Measurements from ENCODE around the gene MCC. TPM values are rescaled to one million over a fixed set of nuclear protein-coding genes. Genes with fewer than 3 reads are reported as not detected.

MCC gene
- total and polyA plus RNA-seq, 2 experiments from 2014 or later = 8.3 to 31.5 TPM

- peak; percentile 93 for DNase-seq (ENCODE audit: low spot score)
- H4K20me1 ChIP-seq (ENCODE audit: insufficient read depth, poor library complexity, severe bottlenecking) = no peaks in the 10 kb centered on the region
- no peaks in the 10 kb centered on the region for H3K9me2 ChIP-seq (replicated peaks; ENCODE audit: insufficient read depth)
- peaks cover 12% of the 10 kb centered on the region for H3K4me1 ChIP-seq (ENCODE audit: insufficient read depth)
- H3K36me3 ChIP-seq (replicated peaks; ENCODE audit: insufficient read depth, low read depth) = no peaks in the 10 kb centered on the region
- H2AFZ ChIP-seq = peak within 1 kb of the TSS; percentile 56
- TF ChIP-seq EZH2 (IDR thresholded peaks at IDR 0.05; ENCODE audit: borderline replicate concordance) = no peak
- peak; percentile 56 for TF ChIP-seq CTCF (IDR thresholded peaks at IDR 0.05; ENCODE audit: poor library complexity)
- peak within 1 kb of the TSS; percentile 87 for H3K4me3 ChIP-seq
- H3K27me3 ChIP-seq = no peaks in the 10 kb centered on the region
- 2% methylated on average over 60 of the region's 72 CpGs for WGBS (ENCODE audit: low lambda C conversion rate, missing lambda C conversion rate)
- peaks cover 34% of the 10 kb centered on the region for H3K79me2 ChIP-seq
- no peaks in the 10 kb centered on the region for H3K9me3 ChIP-seq (ENCODE audit: low read depth)
- H3K27ac ChIP-seq = peak within 1 kb of the TSS; percentile 94
- peak within 1 kb of the TSS; percentile 93 for H3K4me2 ChIP-seq
Observed at GRCh38 chr5:113513384-113514288, 25.4 kb upstream of the MCC start, which contains the start of gene YTHDC2. Gene YTHDC2 (plus strand): TSS chr5:113513694. CDS start chr5:113513896, 202 bp downstream.

GRCh38 chr5:113512341-113512740 lies 24.1 kb upstream of the MCC start:
- TF ChIP-seq EZH2 (IDR thresholded peaks at IDR 0.05; ENCODE audit: borderline replicate concordance) (no peak), EZH2phosphoT487 (IDR thresholded peaks at IDR 0.05; ENCODE audit: low read depth, severe bottlenecking, unreplicated experiment) (no peak), CTCF (IDR thresholded peaks at IDR 0.05; ENCODE audit: poor library complexity) (no peak)
- Histone ChIP-seq H3K9me3 (ENCODE audit: low read depth) (no peaks in the 10 kb centered on the region), H3K27ac (no peak overlapping the region), H3K27me3 (no peaks in the 10 kb centered on the region), H3K4me3 (no peak overlapping the region), H3K4me1 (ENCODE audit: insufficient read depth) (peaks cover 12% of the 10 kb centered on the region), H3K36me3 (replicated peaks; ENCODE audit: insufficient read depth, low read depth) (no peaks in the 10 kb centered on the region), H3K9me2 (replicated peaks; ENCODE audit: insufficient read depth) (no peaks in the 10 kb centered on the region), H3K79me2 (peaks cover 32% of the 10 kb centered on the region), H2AFZ (no peak overlapping the region), H4K20me1 (ENCODE audit: insufficient read depth, poor library complexity, severe bottlenecking) (no peaks in the 10 kb centered on the region), H3K4me2 (no peak overlapping the region)
- no peak for DNase-seq (ENCODE audit: low spot score)
- 84% methylated on average over 3 of the region's 3 CpGs for WGBS (ENCODE audit: low lambda C conversion rate, missing lambda C conversion rate)

- H3K4me2 ChIP-seq = no peak overlapping the region
- no peak for TF ChIP-seq EZH2 (IDR thresholded peaks at IDR 0.05; ENCODE audit: borderline replicate concordance)
- peak; percentile 68 for TF ChIP-seq CTCF (IDR thresholded peaks at IDR 0.05; ENCODE audit: poor library complexity)
- H3K9me2 ChIP-seq (replicated peaks; ENCODE audit: insufficient read depth) = no peaks in the 10 kb centered on the region
- H4K20me1 ChIP-seq (ENCODE audit: insufficient read depth, poor library complexity, severe bottlenecking) = no peaks in the 10 kb centered on the region
- H3K27ac ChIP-seq = no peak overlapping the region
- no peaks in the 10 kb centered on the region for H3K9me3 ChIP-seq (ENCODE audit: low read depth)
- DNase-seq (ENCODE audit: low spot score) = peak; percentile 40
- H3K4me1 ChIP-seq (ENCODE audit: insufficient read depth) = peaks cover 12% of the 10 kb centered on the region
- H3K36me3 ChIP-seq (replicated peaks; ENCODE audit: insufficient read depth, low read depth) = no peaks in the 10 kb centered on the region
- 61% methylated on average over 6 of the region's 6 CpGs for WGBS (ENCODE audit: low lambda C conversion rate, missing lambda C conversion rate)
- H2AFZ ChIP-seq = no peak overlapping the region
- H3K4me3 ChIP-seq = no peak overlapping the region
- no peaks in the 10 kb centered on the region for H3K27me3 ChIP-seq
- H3K79me2 ChIP-seq = peaks cover 23% of the 10 kb centered on the region
Observed at GRCh38 chr5:113510836-113511451, 22.7 kb upstream of the MCC start.

Measured in hepatocyte (in vitro differentiated cells).